K562 (cell line): ENCODE measurements around the gene RAD51D. TPM values are rescaled to one million over a fixed set of nuclear protein-coding genes. Genes with fewer than 3 reads are reported as not detected.

ENCODE experiments used
- ARNT ChIP-seq, 2 experiments: fragments of 450-650 bp; IDR thresholded peaks; 2 replicates each; pipeline ENCODE4 v1.6.1; 2016; ENCODE audit warnings: mild to moderate bottlenecking in 1 of 2
- GTF2A2 ChIP-seq: IDR thresholded peaks from 2 replicates; pipeline ENCODE4 v1.6.1; 2016; ENCODE audit warnings: mild to moderate bottlenecking, missing genetic modification characterization, missing compliant biosample characterization
- MITF ChIP-seq: IDR thresholded peaks from 2 replicates; pipeline ENCODE4 v1.6.1; 2014; ENCODE audit warnings: antibody characterized with exemption
- TAF15 ChIP-seq: fragments of 200-400 bp; formaldehyde crosslinking; IDR thresholded peaks from 2 replicates; pipeline ENCODE4 v1.6.1; 2017; ENCODE audit warnings: mild to moderate bottlenecking, low read depth, low read length, moderate library complexity
- TAF9B ChIP-seq: fragments of 450-650 bp; IDR thresholded peaks from 2 replicates; pipeline ENCODE4 v1.6.1; 2018; ENCODE audit warnings: mild to moderate bottlenecking; ENCODE audit not compliant: partially characterized antibody
- TFAM ChIP-seq: fragments of 250-450 bp; sonication (Bioruptor Pico); conservative IDR thresholded peaks from 2 replicates; pipeline ENCODE4 v1.5.0; 2021; ENCODE audit warnings: mild to moderate bottlenecking, moderate library complexity
- THAP7 ChIP-seq: fragments of 250-450 bp; sonication (Bioruptor Pico); IDR thresholded peaks from 2 replicates; pipeline ENCODE4 v1.5.0; 2021
- YY1 ChIP-seq, 3 experiments: IDR thresholded peaks; 2 replicates each; pipeline ENCODE4 v1.6.1; 2011; ENCODE audit warnings: low read length in 2 of 3, mild to moderate bottlenecking in 2 of 3, moderate library complexity in 2 of 3, borderline replicate concordance in 1 of 3, control low read depth in 1 of 3, low read depth in 1 of 3; ENCODE audit not compliant: insufficient read depth in 3 of 3, insufficient replicate concordance in 2 of 3, control insufficient read depth in 1 of 3, insufficient read length in 1 of 3; ENCODE audit errors: extremely low read depth in 1 of 3
- ZNF175 ChIP-seq: fragments of 200-800 bp; sonication (Bioruptor generic); IDR thresholded peaks from 2 replicates; pipeline ENCODE4 v1.6.1; 2016; ENCODE audit warnings: low read depth, mild to moderate bottlenecking, missing genetic modification characterization, missing compliant biosample characterization
- ZNF224 ChIP-seq: sonication (generic); formaldehyde crosslinking; IDR thresholded peaks from 2 replicates; pipeline ENCODE4 v1.8.0; 2022; ENCODE audit warnings: mild to moderate bottlenecking, missing genetic modification reagents
- polyA plus RNA-seq, 8 experiments: library from polyadenylated mRNA; depleted of rRNA in 4 of 8; stranded (reverse) in 5 of 8; unstranded in 3 of 8; fragments of >200 nt; fragmentation: Nextera tagmentation in 2 of 8; fragmentation: Illumina TruSeq in 1 of 8; extraction: Ambion mirVana in 2 of 8; extraction: Trizol in 1 of 8; gene quantifications; 2 replicates each; pipeline versions ENCODE4 v1.2.1 to v1.2.3, GENCODE V29; 2011 to 2014; ENCODE audit warnings: inconsistent platforms in 1 of 8, missing spikeins in 1 of 8
- total RNA-seq, 7 experiments: library from RNA; depleted of rRNA in 6 of 7; stranded (reverse); fragments of >200 nt in 6 of 7; fragmentation: Illumina TruSeq in 2 of 7; extraction: Trizol in 2 of 7; gene quantifications; 2 replicates each; pipeline versions ENCODE4 v1.2.1 to v1.2.3, GENCODE V29; 2011 to 2021; ENCODE audit warnings: low replicate concordance in 1 of 7
- TF ChIP-seq, protein P1 (sequence below): fragments of 250-450 bp; sonication (Bioruptor Pico); IDR thresholded peaks from 2 replicates; pipeline ENCODE4 v1.5.0; 2021; ENCODE audit warnings: mild to moderate bottlenecking, moderate library complexity
- TF ChIP-seq, protein P2 (sequence below): sonication (generic); formaldehyde crosslinking; IDR thresholded peaks from 2 replicates; pipeline ENCODE4 v1.8.1; 2023; ENCODE audit warnings: missing genetic modification reagents, mild to moderate bottlenecking, borderline replicate concordance
- TF ChIP-seq, protein P3 (sequence below): fragments of 450-650 bp; formaldehyde crosslinking; IDR thresholded peaks from 2 replicates; pipeline ENCODE4 v1.4.0; 2020; ENCODE audit warnings: mild to moderate bottlenecking, moderate library complexity

The RAD51D gene
- total and polyA plus RNA-seq, 9 of the 15 experiments (the other 6 are each of a cell fraction or from before 2014, with no cell fraction given) = 2.2 to 16.9 (median 8.7) TPM

GRCh38 chr17:35141681-35142466 lies 22.2 kb upstream of the RAD51D start, which contains the start of gene NLE1 (continued):
- TF ChIP-seq, protein P1, sequence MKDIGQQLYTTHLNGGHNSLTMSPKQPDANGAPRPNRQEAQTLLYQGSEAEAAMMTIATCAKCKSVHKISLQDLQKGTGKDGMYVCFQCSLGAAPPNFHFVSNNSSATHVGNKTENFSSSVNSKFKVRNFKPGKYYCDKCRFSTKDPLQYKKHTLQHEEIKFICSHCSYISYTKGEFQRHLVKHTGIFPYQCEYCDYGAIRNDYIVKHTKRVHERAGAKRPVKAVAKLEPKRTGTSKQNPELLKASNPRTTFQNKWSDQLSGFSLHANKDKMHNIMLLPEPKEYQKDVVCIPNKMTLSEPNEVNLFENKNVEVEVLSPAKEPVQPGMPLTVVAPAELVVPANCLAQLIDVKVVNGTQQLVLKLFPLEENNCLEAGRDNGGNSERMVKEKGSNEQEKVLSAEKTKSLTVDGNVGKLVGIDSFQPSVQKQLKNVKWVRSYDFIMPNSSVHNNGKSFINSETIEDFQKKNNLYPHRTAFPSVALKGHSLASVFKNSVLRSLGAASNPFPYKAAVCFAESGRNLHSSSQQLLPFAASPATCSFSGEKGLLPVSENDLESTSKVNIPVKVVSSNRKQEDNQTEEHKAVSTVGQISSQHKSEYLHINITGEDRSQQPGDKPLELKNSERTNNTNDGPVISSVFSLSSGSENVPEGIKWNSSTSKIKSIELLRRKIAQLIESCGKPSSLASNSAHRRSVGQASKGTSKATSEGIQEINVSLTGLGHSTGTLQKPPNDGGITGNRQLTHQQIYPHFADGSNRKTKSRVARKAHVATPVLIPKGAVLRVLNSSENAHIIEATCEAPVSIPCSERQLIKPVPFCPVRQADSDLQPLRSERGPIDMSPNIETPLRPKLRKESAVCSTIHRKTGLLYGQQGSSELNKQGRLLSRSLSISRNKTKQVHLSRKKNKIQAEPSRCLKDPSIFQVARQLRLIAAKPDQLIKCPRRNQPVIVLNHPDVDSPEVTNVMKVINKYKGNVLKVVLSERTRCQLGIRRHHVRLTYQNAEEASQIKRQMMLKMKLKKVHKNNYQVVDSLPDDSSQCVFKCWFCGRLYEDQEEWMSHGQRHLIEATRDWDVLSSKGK (CRISPR knock-in tag) = no peak
- TF ChIP-seq TAF9B = peak; percentile 84
- no peak for TF ChIP-seq MITF
- no peak for TF ChIP-seq ARNT (IDR thresholded peaks at IDR 0.05)
- TF ChIP-seq, protein P2, sequence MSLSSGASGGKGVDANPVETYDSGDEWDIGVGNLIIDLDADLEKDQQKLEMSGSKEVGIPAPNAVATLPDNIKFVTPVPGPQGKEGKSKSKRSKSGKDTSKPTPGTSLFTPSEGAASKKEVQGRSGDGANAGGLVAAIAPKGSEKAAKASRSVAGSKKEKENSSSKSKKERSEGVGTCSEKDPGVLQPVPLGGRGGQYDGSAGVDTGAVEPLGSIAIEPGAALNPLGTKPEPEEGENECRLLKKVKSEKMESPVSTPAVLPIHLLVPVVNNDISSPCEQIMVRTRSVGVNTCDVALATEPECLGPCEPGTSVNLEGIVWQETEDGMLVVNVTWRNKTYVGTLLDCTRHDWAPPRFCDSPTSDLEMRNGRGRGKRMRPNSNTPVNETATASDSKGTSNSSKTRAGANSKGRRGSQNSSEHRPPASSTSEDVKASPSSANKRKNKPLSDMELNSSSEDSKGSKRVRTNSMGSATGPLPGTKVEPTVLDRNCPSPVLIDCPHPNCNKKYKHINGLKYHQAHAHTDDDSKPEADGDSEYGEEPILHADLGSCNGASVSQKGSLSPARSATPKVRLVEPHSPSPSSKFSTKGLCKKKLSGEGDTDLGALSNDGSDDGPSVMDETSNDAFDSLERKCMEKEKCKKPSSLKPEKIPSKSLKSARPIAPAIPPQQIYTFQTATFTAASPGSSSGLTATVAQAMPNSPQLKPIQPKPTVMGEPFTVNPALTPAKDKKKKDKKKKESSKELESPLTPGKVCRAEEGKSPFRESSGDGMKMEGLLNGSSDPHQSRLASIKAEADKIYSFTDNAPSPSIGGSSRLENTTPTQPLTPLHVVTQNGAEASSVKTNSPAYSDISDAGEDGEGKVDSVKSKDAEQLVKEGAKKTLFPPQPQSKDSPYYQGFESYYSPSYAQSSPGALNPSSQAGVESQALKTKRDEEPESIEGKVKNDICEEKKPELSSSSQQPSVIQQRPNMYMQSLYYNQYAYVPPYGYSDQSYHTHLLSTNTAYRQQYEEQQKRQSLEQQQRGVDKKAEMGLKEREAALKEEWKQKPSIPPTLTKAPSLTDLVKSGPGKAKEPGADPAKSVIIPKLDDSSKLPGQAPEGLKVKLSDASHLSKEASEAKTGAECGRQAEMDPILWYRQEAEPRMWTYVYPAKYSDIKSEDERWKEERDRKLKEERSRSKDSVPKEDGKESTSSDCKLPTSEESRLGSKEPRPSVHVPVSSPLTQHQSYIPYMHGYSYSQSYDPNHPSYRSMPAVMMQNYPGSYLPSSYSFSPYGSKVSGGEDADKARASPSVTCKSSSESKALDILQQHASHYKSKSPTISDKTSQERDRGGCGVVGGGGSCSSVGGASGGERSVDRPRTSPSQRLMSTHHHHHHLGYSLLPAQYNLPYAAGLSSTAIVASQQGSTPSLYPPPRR (CRISPR knock-in tag) = no peak
- TF ChIP-seq YY1 (IDR thresholded peaks at IDR 0.05; ENCODE audit: borderline replicate concordance in 1 of 3, control insufficient read depth in 1 of 3, extremely low read depth in 1 of 3, insufficient read depth in 3 of 3, insufficient read length in 1 of 3, insufficient replicate concordance in 2 of 3, low read depth in 1 of 3, low read length in 2 of 3) = peak; percentile 52 to 93 (median 87)
- TF ChIP-seq TFAM (CRISPR knock-in tag) = no peak
- no peak for TF ChIP-seq GTF2A2 (tag)
- no peak for TF ChIP-seq ZNF224 (CRISPR knock-in tag)
- TF ChIP-seq TAF15 = no peak
- TF ChIP-seq ZNF175 (CRISPR knock-in tag) = no peak
- TF ChIP-seq, protein P3, sequence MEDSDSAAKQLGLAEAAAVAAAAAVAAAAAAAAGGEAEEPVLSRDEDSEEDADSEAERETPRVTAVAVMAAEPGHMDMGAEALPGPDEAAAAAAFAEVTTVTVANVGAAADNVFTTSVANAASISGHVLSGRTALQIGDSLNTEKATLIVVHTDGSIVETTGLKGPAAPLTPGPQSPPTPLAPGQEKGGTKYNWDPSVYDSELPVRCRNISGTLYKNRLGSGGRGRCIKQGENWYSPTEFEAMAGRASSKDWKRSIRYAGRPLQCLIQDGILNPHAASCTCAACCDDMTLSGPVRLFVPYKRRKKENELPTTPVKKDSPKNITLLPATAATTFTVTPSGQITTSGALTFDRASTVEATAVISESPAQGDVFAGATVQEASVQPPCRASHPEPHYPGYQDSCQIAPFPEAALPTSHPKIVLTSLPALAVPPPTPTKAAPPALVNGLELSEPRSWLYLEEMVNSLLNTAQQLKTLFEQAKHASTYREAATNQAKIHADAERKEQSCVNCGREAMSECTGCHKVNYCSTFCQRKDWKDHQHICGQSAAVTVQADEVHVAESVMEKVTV (CRISPR knock-in tag) = no peak
- peak; percentile 16; the same call in 1 of the 2 replicates for TF ChIP-seq THAP7 (CRISPR knock-in tag)
